ENCODE data around the gene ZG16.

The ZG16 gene

GRCh38 chr16:29831490-29831889 lies 53.4 kb downstream of the ZG16 start:
- DNase-seq, result no peak

Data from activated gamma-delta T cell (primary cell).